Mesenchymal stem cell (in vitro differentiated cells and primary cell): Measurements from ENCODE around the gene RYR2.

Experiments
- DNase-seq: peaks from one replicate; pipeline ENCODE4 v3.0.0-alpha.2; 2013
- H2AFZ ChIP-seq: one replicate; pipeline ENCODE4 v1.6.1; 2013; ENCODE audit warnings: low read depth, mild to moderate bottlenecking, control low read depth, inconsistent platforms, low read length, moderate library complexity
- H2AK5ac ChIP-seq: 2 replicates; pipeline ENCODE4 v1.6.1; 2013; ENCODE audit warnings: low read length, moderate library complexity, mild to moderate bottlenecking, inconsistent platforms; ENCODE audit not compliant: severe bottlenecking
- H2BK120ac ChIP-seq: one replicate; pipeline ENCODE4 v1.6.1; 2013; ENCODE audit warnings: low read depth, mild to moderate bottlenecking, inconsistent platforms, low read length, moderate library complexity
- H2BK12ac ChIP-seq, 2 experiments: one replicate each; pipeline ENCODE4 v1.6.1; 2013; ENCODE audit warnings: inconsistent platforms in 2 of 2, low read length in 2 of 2, mild to moderate bottlenecking in 2 of 2, moderate library complexity in 2 of 2, control low read depth in 1 of 2
- H2BK15ac ChIP-seq: one replicate; pipeline ENCODE4 v1.6.1; 2013; ENCODE audit warnings: mild to moderate bottlenecking, low read depth, inconsistent platforms; ENCODE audit not compliant: poor library complexity, severe bottlenecking
- H2BK5ac ChIP-seq: 2 replicates; pipeline ENCODE4 v1.6.1; 2013; ENCODE audit warnings: low read depth, mild to moderate bottlenecking, low read length, control low read depth, inconsistent platforms; ENCODE audit not compliant: poor library complexity, severe bottlenecking
- H3K14ac ChIP-seq, 2 experiments: one replicate each; pipeline ENCODE4 v1.6.1; 2013; ENCODE audit warnings: inconsistent platforms in 2 of 2, low read length in 2 of 2, control low read depth in 1 of 2, mild to moderate bottlenecking in 1 of 2, moderate library complexity in 1 of 2
- H3K18ac ChIP-seq, 2 experiments: one replicate each; pipeline ENCODE4 v1.6.1; 2013; ENCODE audit warnings: inconsistent platforms in 2 of 2, low read length in 2 of 2, control low read depth in 1 of 2, low read depth in 1 of 2, mild to moderate bottlenecking in 1 of 2
- H3K23ac ChIP-seq, 2 experiments: one replicate each; pipeline ENCODE4 v1.6.1; 2013; ENCODE audit warnings: inconsistent platforms in 2 of 2, low read length in 2 of 2, mild to moderate bottlenecking in 2 of 2, moderate library complexity in 2 of 2, control low read depth in 1 of 2
- H3K27ac ChIP-seq: 2 replicates; pipeline ENCODE4 v1.5.1; 2013; ENCODE audit warnings: mild to moderate bottlenecking, moderate library complexity, low read length, control low read depth, inconsistent platforms; ENCODE audit not compliant: poor library complexity, severe bottlenecking
- H3K27me3 ChIP-seq, 2 experiments: 2 replicates each; pipeline versions ENCODE4 v1.6.1 to v1.7.0; 2013; ENCODE audit warnings: low read length in 2 of 2, mild to moderate bottlenecking in 2 of 2, moderate library complexity in 2 of 2, control low read depth in 1 of 2, inconsistent platforms in 1 of 2; ENCODE audit not compliant: control insufficient read depth in 1 of 2, insufficient read depth in 1 of 2
- H3K36me3 ChIP-seq, 2 experiments: 2 replicates each; pipeline versions ENCODE4 v1.6.1 to v1.7.0; 2013; ENCODE audit warnings: low read length in 2 of 2, control low read depth in 1 of 2, inconsistent platforms in 1 of 2, low read depth in 1 of 2, mild to moderate bottlenecking in 1 of 2; ENCODE audit not compliant: insufficient read depth in 2 of 2, control insufficient read depth in 1 of 2
- H3K4ac ChIP-seq, 2 experiments: one replicate each; pipeline ENCODE4 v1.6.1; 2013; ENCODE audit warnings: inconsistent platforms in 2 of 2, low read length in 2 of 2, mild to moderate bottlenecking in 2 of 2, moderate library complexity in 2 of 2, control low read depth in 1 of 2, low read depth in 1 of 2
- H3K4me1 ChIP-seq: 2 replicates; pipeline ENCODE4 v1.6.1; 2013; ENCODE audit warnings: low read depth, low read length, control low read depth; ENCODE audit not compliant: control insufficient read depth, insufficient read depth
- H3K4me2 ChIP-seq: 2 replicates; pipeline ENCODE4 v1.6.1; 2013; ENCODE audit warnings: low read length, mild to moderate bottlenecking, inconsistent platforms; ENCODE audit not compliant: poor library complexity, severe bottlenecking
- H3K4me3 ChIP-seq, 2 experiments: 2 replicates each; pipeline versions ENCODE4 v1.5.1 to v1.7.0; 2013; ENCODE audit warnings: low read length in 2 of 2, mild to moderate bottlenecking in 2 of 2, control low read depth in 1 of 2, low read depth in 1 of 2; ENCODE audit not compliant: insufficient read depth in 1 of 2
- H3K79me1 ChIP-seq: replicated peaks from 2 replicates; pipeline ENCODE4 v1.6.1; 2013; ENCODE audit warnings: mild to moderate bottlenecking, control low read depth, low read length, inconsistent platforms; ENCODE audit not compliant: poor library complexity, severe bottlenecking
- H3K9ac ChIP-seq: 2 replicates; pipeline ENCODE4 v1.7.0; 2013; ENCODE audit warnings: mild to moderate bottlenecking, low read length, moderate library complexity
- H3K9me3 ChIP-seq: 2 replicates; pipeline ENCODE4 v1.7.0; 2013; ENCODE audit warnings: mild to moderate bottlenecking, low read length; ENCODE audit not compliant: control insufficient read depth
- H4K8ac ChIP-seq: one replicate; pipeline ENCODE4 v1.6.1; 2013; ENCODE audit warnings: inconsistent platforms, mild to moderate bottlenecking, low read length, moderate library complexity
- H4K91ac ChIP-seq: one replicate; pipeline ENCODE4 v1.6.1; 2013; ENCODE audit warnings: mild to moderate bottlenecking, low read length, inconsistent platforms
- WGBS: methylation state at CpG from one replicate; pipeline ENCODE4 v1.1.7; 2013; ENCODE audit warnings: mixed read lengths; 5-methylcytosine and 5-hydroxymethylcytosine counted together

The RYR2 gene

GRCh38 chr1:237384213-237384612 is 342.2 kb downstream of the RYR2 start:
- Histone ChIP-seq H3K14ac (no peak overlapping the region), H2BK5ac (no peak overlapping the region), H3K36me3 (no peaks in the 10 kb centered on the region), H2AK5ac (no peak overlapping the region), H3K9ac (peak overlapping the region; percentile 67), H3K79me1 (no peaks in the 10 kb centered on the region), H4K91ac (no peak overlapping the region), H2AFZ (no peak overlapping the region), H3K4ac (no peak overlapping the region), H2BK15ac (no peak overlapping the region), H3K9me3 (no peaks in the 10 kb centered on the region), H2BK120ac (no peak overlapping the region), H3K27me3 (no peaks in the 10 kb centered on the region), H3K4me3 (no peak overlapping the region), H3K23ac (no peak overlapping the region), H2BK12ac (no peak overlapping the region), H3K4me2 (no peak overlapping the region), H3K4me1 (no peaks in the 10 kb centered on the region), H3K27ac (no peak overlapping the region), H3K18ac (no peak overlapping the region), H4K8ac (no peak overlapping the region)
- no peak for DNase-seq
- 77% methylated on average over 5 of the region's 6 CpGs for WGBS

- no peak overlapping the region for H2BK120ac ChIP-seq
- no peak overlapping the region for H4K91ac ChIP-seq
- 57% methylated on average over 5 of the region's 8 CpGs for WGBS
- no peak overlapping the region for H3K9ac ChIP-seq
- no peak overlapping the region for H3K27ac ChIP-seq
- no peak overlapping the region for H2AFZ ChIP-seq
- no peaks in the 10 kb centered on the region for H3K4me1 ChIP-seq
- peaks cover 0 to 4% of the 10 kb centered on the region in 2 experiments for H3K27me3 ChIP-seq
- H3K4ac ChIP-seq, result no peak overlapping the region
- H2AK5ac ChIP-seq, result no peak overlapping the region
- H2BK12ac ChIP-seq, result no peak overlapping the region
- no peak overlapping the region for H4K8ac ChIP-seq
- H3K36me3 ChIP-seq, result no peaks in the 10 kb centered on the region
- H3K4me2 ChIP-seq, result no peak overlapping the region
- H2BK15ac ChIP-seq, result no peak overlapping the region
- H3K79me1 ChIP-seq, result no peaks in the 10 kb centered on the region
- H3K23ac ChIP-seq, result no peak overlapping the region
- no peak overlapping the region for H3K18ac ChIP-seq
- no peak overlapping the region for H3K14ac ChIP-seq
- H3K4me3 ChIP-seq, result no peak overlapping the region
- no peak overlapping the region for H2BK5ac ChIP-seq
- no peaks in the 10 kb centered on the region for H3K9me3 ChIP-seq
- DNase-seq, result peak; percentile 42
Observed at GRCh38 chr1:237386362-237387143, 344.6 kb downstream of the RYR2 start.

- Histone ChIP-seq H2BK120ac (no peak overlapping the region), H3K4me1 (no peaks in the 10 kb centered on the region), H3K79me1 (no peaks in the 10 kb centered on the region), H3K18ac (no peak overlapping the region), H2AK5ac (no peak overlapping the region), H3K36me3 (no peaks in the 10 kb centered on the region), H3K27me3 (peaks cover 0 to 4% of the 10 kb centered on the region in 2 experiments), H3K4me2 (no peak overlapping the region), H3K14ac (no peak overlapping the region), H3K27ac (no peak overlapping the region), H2AFZ (no peak overlapping the region), H3K23ac (no peak overlapping the region), H3K9ac (no peak overlapping the region), H2BK5ac (no peak overlapping the region), H2BK15ac (no peak overlapping the region), H4K91ac (no peak overlapping the region), H2BK12ac (no peak overlapping the region), H3K4ac (no peak overlapping the region), H3K4me3 (no peak overlapping the region), H4K8ac (no peak overlapping the region), H3K9me3 (no peaks in the 10 kb centered on the region)
- no peak for DNase-seq
- WGBS, result 81% methylated on average over 5 of the region's 5 CpGs
Observed at GRCh38 chr1:237387144-237387505, 345.1 kb downstream of the RYR2 start.

GRCh38 chr1:237390823-237391222 is 348.8 kb downstream of the RYR2 start:
- no peaks in the 10 kb centered on the region for H3K4me1 ChIP-seq
- no peak overlapping the region for H4K8ac ChIP-seq
- H3K18ac ChIP-seq, result no peak overlapping the region
- H2BK120ac ChIP-seq, result no peak overlapping the region
- no peak overlapping the region for H3K4me2 ChIP-seq
- H3K27ac ChIP-seq, result no peak overlapping the region
- H3K9ac ChIP-seq, result no peak overlapping the region
- no peak overlapping the region for H2BK5ac ChIP-seq
- no peak overlapping the region for H2AK5ac ChIP-seq
- H3K9me3 ChIP-seq, result no peaks in the 10 kb centered on the region
- DNase-seq, result no peak
- H3K14ac ChIP-seq, result no peak overlapping the region
- H2BK15ac ChIP-seq, result no peak overlapping the region
- H2AFZ ChIP-seq, result no peak overlapping the region
- WGBS, result 30% methylated on average over 3 of the region's 3 CpGs
- no peak overlapping the region for H3K4ac ChIP-seq
- H3K79me1 ChIP-seq, result no peaks in the 10 kb centered on the region
- no peak overlapping the region for H3K4me3 ChIP-seq
- peaks cover 0 to 4% of the 10 kb centered on the region in 2 experiments for H3K27me3 ChIP-seq
- no peak overlapping the region for H4K91ac ChIP-seq
- H3K36me3 ChIP-seq, result no peaks in the 10 kb centered on the region
- H3K23ac ChIP-seq, result no peak overlapping the region
- no peak overlapping the region for H2BK12ac ChIP-seq
